K562 (cell line): Measurements from ENCODE around the gene TGFBR1. TPM values are rescaled to one million over a fixed set of nuclear protein-coding genes. Genes with fewer than 3 reads are reported as not detected.

Experiments
- BCLAF1 ChIP-seq, 2 experiments: fragments of 450-650 bp in 1 of 2; IDR thresholded peaks; 2 replicates each; pipeline ENCODE4 v1.6.1; 2011 to 2017; ENCODE audit warnings: low read depth in 2 of 2, antibody characterized with exemption in 1 of 2, borderline replicate concordance in 1 of 2, low read length in 1 of 2, mild to moderate bottlenecking in 1 of 2, mixed read lengths in 1 of 2; ENCODE audit not compliant: control insufficient read depth in 1 of 2
- E2F3 ChIP-seq: fragments of 250-450 bp; sonication (Bioruptor Pico); IDR thresholded peaks from 2 replicates; pipeline ENCODE4 v1.4.0; 2020; ENCODE audit warnings: mild to moderate bottlenecking
- ETS1 ChIP-seq: conservative IDR thresholded peaks from 2 replicates; pipeline ENCODE4 v1.6.1; 2011; ENCODE audit warnings: low read depth, mild to moderate bottlenecking, low read length; ENCODE audit not compliant: control insufficient read depth
- HLTF ChIP-seq: fragments of 450-650 bp; IDR thresholded peaks from 2 replicates; pipeline ENCODE4 v1.6.1; 2016
- HNRNPUL1 ChIP-seq: fragments of 200-400 bp; formaldehyde crosslinking; IDR thresholded peaks from 2 replicates; pipeline ENCODE4 v1.6.1; 2017; ENCODE audit warnings: low read length
- KAT8 ChIP-seq: fragments of 450-650 bp; IDR thresholded peaks from 2 replicates; pipeline ENCODE4 v1.6.1; 2016; ENCODE audit warnings: low read depth, mild to moderate bottlenecking
- KLF6 ChIP-seq: fragments of 250-450 bp; sonication (Bioruptor Pico); IDR thresholded peaks from 2 replicates; pipeline ENCODE4 v1.4.0; 2020; ENCODE audit warnings: mild to moderate bottlenecking, moderate library complexity, borderline replicate concordance
- LCOR ChIP-seq: sonication (generic); formaldehyde crosslinking; IDR thresholded peaks from 2 replicates; pipeline ENCODE4 v1.8.0; 2022; ENCODE audit warnings: mild to moderate bottlenecking, missing genetic modification reagents
- MAFK ChIP-seq: IDR thresholded peaks from 2 replicates; pipeline ENCODE4 v1.6.1; 2011; ENCODE audit warnings: low read length, improper control_type of control experiment
- MAX ChIP-seq: sonication (generic); formaldehyde crosslinking; IDR thresholded peaks from 2 replicates; pipeline ENCODE4 v1.9.0; 2022; ENCODE audit warnings: mild to moderate bottlenecking, missing genetic modification reagents
- NFXL1 ChIP-seq: fragments of 450-650 bp; formaldehyde crosslinking; IDR thresholded peaks from 2 replicates; pipeline ENCODE4 v1.4.0; 2021; ENCODE audit warnings: mild to moderate bottlenecking
- RFX5 ChIP-seq: IDR thresholded peaks from 2 replicates; pipeline ENCODE4 v1.6.1; 2011; ENCODE audit warnings: low read depth, mild to moderate bottlenecking, improper control_type of control experiment, low read length
- SMAD2 ChIP-seq: fragments of 150-350 bp; IDR thresholded peaks from 2 replicates; pipeline ENCODE4 v1.6.1; 2014; ENCODE audit warnings: low read depth, mild to moderate bottlenecking, low read length
- SMARCE1 ChIP-seq: fragments of 450-650 bp; IDR thresholded peaks from 2 replicates; pipeline ENCODE4 v1.7.1; 2016; ENCODE audit warnings: mild to moderate bottlenecking
- ZBTB7A ChIP-seq: IDR thresholded peaks from 2 replicates; pipeline ENCODE4 v1.6.1; 2011; ENCODE audit warnings: low read depth, mild to moderate bottlenecking, low read length, moderate library complexity, borderline replicate concordance; ENCODE audit not compliant: control insufficient read depth
- ZNF175 ChIP-seq: fragments of 200-800 bp; sonication (Bioruptor generic); IDR thresholded peaks from 2 replicates; pipeline ENCODE4 v1.6.1; 2016; ENCODE audit warnings: low read depth, mild to moderate bottlenecking, missing genetic modification characterization, missing compliant biosample characterization
- ZNF395 ChIP-seq: fragments of 200-800 bp; sonication (Bioruptor generic); IDR thresholded peaks from 2 replicates; pipeline ENCODE4 v1.6.1; 2017; ENCODE audit warnings: missing genetic modification characterization, missing compliant biosample characterization
- ZNF785 ChIP-seq: fragments of 250-450 bp; sonication (Bioruptor Pico); IDR thresholded peaks from 2 replicates; pipeline ENCODE4 v1.4.0; 2020; ENCODE audit warnings: mild to moderate bottlenecking
- ZNF79 ChIP-seq: fragments of 250-450 bp; sonication (Bioruptor Pico); IDR thresholded peaks from 2 replicates; pipeline ENCODE4 v1.4.0; 2020; ENCODE audit warnings: low read depth, mild to moderate bottlenecking, moderate library complexity
- polyA plus RNA-seq, 8 experiments: library from polyadenylated mRNA; depleted of rRNA in 4 of 8; stranded (reverse) in 5 of 8; unstranded in 3 of 8; fragments of >200 nt; fragmentation: Nextera tagmentation in 2 of 8; fragmentation: Illumina TruSeq in 1 of 8; extraction: Ambion mirVana in 2 of 8; extraction: Trizol in 1 of 8; gene quantifications; 2 replicates each; pipeline versions ENCODE4 v1.2.1 to v1.2.3, GENCODE V29; 2011 to 2014; ENCODE audit warnings: inconsistent platforms in 1 of 8, missing spikeins in 1 of 8
- total RNA-seq, 7 experiments: library from RNA; depleted of rRNA in 6 of 7; stranded (reverse); fragments of >200 nt in 6 of 7; fragmentation: Illumina TruSeq in 2 of 7; extraction: Trizol in 2 of 7; gene quantifications; 2 replicates each; pipeline versions ENCODE4 v1.2.1 to v1.2.3, GENCODE V29; 2011 to 2021; ENCODE audit warnings: low replicate concordance in 1 of 7

Gene TGFBR1
- total and polyA plus RNA-seq, 9 of the 15 experiments (the other 6 are each of a cell fraction or from before 2014, with no cell fraction given), result 15.5 to 62.4 (median 42.7) TPM

GRCh38 chr9:99057665-99058625 is 47.0 kb upstream of the TGFBR1 start (continued):
- TF ChIP-seq E2F3 (CRISPR knock-in tag) (no peak), SMAD2 (no peak), SMARCE1 (peak; percentile 86), KLF6 (no peak), HNRNPUL1 (no peak), ZNF175 (CRISPR knock-in tag) (peak; percentile 86), KAT8 (no peak), ZNF785 (CRISPR knock-in tag) (no peak), RFX5 (no peak), ZNF395 (peak; percentile 85), LCOR (CRISPR knock-in tag) (peak; percentile 45; the same call in 1 of the 2 replicates), ETS1 (peak; percentile 95), ZNF79 (CRISPR knock-in tag) (no peak), MAFK (no peak), MAX (CRISPR knock-in tag) (peak; percentile 70), HLTF (no peak), NFXL1 (CRISPR knock-in tag) (no peak), ZBTB7A (peak; percentile 25; the same call in 1 of the 2 replicates), BCLAF1 (IDR thresholded peaks at IDR 0.05; ENCODE audit: borderline replicate concordance in 1 of 2, control insufficient read depth in 1 of 2, low read depth in 2 of 2, low read length in 1 of 2) (0 out of 4 replicates have a peak, but pooled peaks of 1 of the 2 experiments have one; percentile 79)
